Neural progenitor cell (in vitro differentiated cells): ENCODE measurements around the gene ACOT7. TPM values are rescaled to one million over a fixed set of nuclear protein-coding genes. Genes with fewer than 3 reads are reported as not detected.

ENCODE experiments used
- DNase-seq: peaks from one replicate; pipeline ENCODE4 v3.0.0-alpha.2; 2016; ENCODE audit warnings: low spot score
- H2AFZ ChIP-seq: fragments of 200-600 bp; sonication (generic); replicated peaks from 2 replicates; pipeline ENCODE4 v1.6.1; 2016; ENCODE audit warnings: antibody characterized with exemption
- H3F3A ChIP-seq: fragments of 200-600 bp; sonication (generic); 2 replicates; pipeline ENCODE4 v1.6.1; 2016; ENCODE audit warnings: antibody characterized with exemption, low read depth
- H3K27ac ChIP-seq: fragments of 200-600 bp; sonication (generic); 2 replicates; pipeline ENCODE4 v1.5.1; 2016; ENCODE audit warnings: mild to moderate bottlenecking
- H3K27me3 ChIP-seq: fragments of 200-600 bp; sonication (generic); 2 replicates; pipeline ENCODE4 v1.6.1; 2016; ENCODE audit warnings: mild to moderate bottlenecking, moderate library complexity
- H3K36me3 ChIP-seq: fragments of 200-600 bp; sonication (generic); 2 replicates; pipeline ENCODE4 v1.5.1; 2016
- H3K4me1 ChIP-seq: fragments of 200-600 bp; sonication (generic); 2 replicates; pipeline ENCODE4 v1.6.1; 2016; ENCODE audit warnings: mixed run types
- H3K4me2 ChIP-seq: fragments of 200-600 bp; sonication (generic); 2 replicates; pipeline ENCODE4 v1.6.1; 2016
- H3K4me3 ChIP-seq: fragments of 200-600 bp; sonication (generic); 2 replicates; pipeline ENCODE4 v1.5.1; 2016
- H3K79me2 ChIP-seq: fragments of 200-600 bp; sonication (generic); 2 replicates; pipeline ENCODE4 v1.6.1; 2016; ENCODE audit warnings: low read depth
- H3K9ac ChIP-seq: fragments of 200-600 bp; sonication (generic); 2 replicates; pipeline ENCODE4 v1.6.1; 2016
- H3K9me3 ChIP-seq: fragments of 200-600 bp; sonication (generic); 2 replicates; pipeline ENCODE4 v1.5.1; 2016; ENCODE audit warnings: low read depth
- H4K20me1 ChIP-seq: fragments of 200-600 bp; sonication (generic); 2 replicates; pipeline ENCODE4 v1.6.1; 2016; ENCODE audit warnings: low read depth
- H3K27ac Mint-ChIP-seq: 3 replicates; pipeline ENCODE4 v1.8.0; 2021; ENCODE audit warnings: mixed read lengths
- H3K27me3 Mint-ChIP-seq: 2 replicates; pipeline ENCODE4 v1.8.0; 2022; ENCODE audit warnings: low read depth, mild to moderate bottlenecking, inconsistent platforms, moderate library complexity, mixed read lengths; ENCODE audit not compliant: insufficient read depth
- H3K36me3 Mint-ChIP-seq: 3 replicates; pipeline ENCODE4 v1.8.0; 2021; ENCODE audit warnings: mixed read lengths
- H3K4me1 Mint-ChIP-seq: 3 replicates; pipeline ENCODE4 v1.8.0; 2021; ENCODE audit warnings: mixed read lengths
- H3K4me3 Mint-ChIP-seq: 3 replicates; pipeline ENCODE4 v1.8.0; 2021; ENCODE audit warnings: mild to moderate bottlenecking, moderate library complexity, mixed read lengths
- H3K9me3 Mint-ChIP-seq: 3 replicates; pipeline ENCODE4 v1.8.0; 2020; ENCODE audit warnings: mixed read lengths
- CTCF ChIP-seq: fragments of 200-600 bp; sonication (generic); IDR thresholded peaks from 2 replicates; pipeline ENCODE4 v1.5.1; 2017; ENCODE audit warnings: antibody characterized with exemption, mild to moderate bottlenecking
- EZH2 ChIP-seq: fragments of 200-600 bp; sonication (generic); IDR thresholded peaks from 2 replicates; pipeline ENCODE4 v1.6.1; 2017; ENCODE audit warnings: antibody characterized with exemption, mild to moderate bottlenecking, moderate library complexity
- EZH2phosphoT487 ChIP-seq: fragments of 200-600 bp; sonication (generic); IDR thresholded peaks from 2 replicates; pipeline ENCODE4 v1.6.1; 2017; ENCODE audit warnings: antibody characterized with exemption
- total RNA-seq: library from RNA; depleted of rRNA; stranded (reverse); fragments of >200 nt; gene quantifications from 2 replicates; pipeline ENCODE4 v1.2.3, GENCODE V29; 2015; ENCODE audit warnings: low replicate concordance

The ACOT7 gene, protein sequence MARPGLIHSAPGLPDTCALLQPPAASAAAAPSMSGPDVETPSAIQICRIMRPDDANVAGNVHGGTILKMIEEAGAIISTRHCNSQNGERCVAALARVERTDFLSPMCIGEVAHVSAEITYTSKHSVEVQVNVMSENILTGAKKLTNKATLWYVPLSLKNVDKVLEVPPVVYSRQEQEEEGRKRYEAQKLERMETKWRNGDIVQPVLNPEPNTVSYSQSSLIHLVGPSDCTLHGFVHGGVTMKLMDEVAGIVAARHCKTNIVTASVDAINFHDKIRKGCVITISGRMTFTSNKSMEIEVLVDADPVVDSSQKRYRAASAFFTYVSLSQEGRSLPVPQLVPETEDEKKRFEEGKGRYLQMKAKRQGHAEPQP
- total RNA-seq = 19.6 and 44.9 TPM in 2 replicates

GRCh38 chr1:6393400-6394187 is at the start of gene ACOT7:
ACOT7 (minus strand) TSS chr1:6393767; CDS start chr1:6393399, 368 bp downstream.
- peak within 1 kb of the TSS; percentile 92 for H3K4me3 Mint-ChIP-seq
- H3K27ac Mint-ChIP-seq = peak within 1 kb of the TSS; percentile 96

GRCh38 chr1:6441586-6441985 is 48.0 kb upstream of the ACOT7 start:
- H4K20me1 ChIP-seq = peaks cover 5% of the 10 kb centered on the region
- Mint-ChIP-seq H3K36me3 (no peaks in the 10 kb centered on the region), H3K27ac (no peak overlapping the region), H3K27me3 (peaks cover 22% of the 10 kb centered on the region), H3K9me3 (no peaks in the 10 kb centered on the region), H3K4me3 (peak overlapping the region; percentile 64), H3K4me1 (peaks cover 41% of the 10 kb centered on the region)
- H3K27me3 ChIP-seq = peaks cover 34% of the 10 kb centered on the region
- H3K4me2 ChIP-seq = no peak overlapping the region
- no peak overlapping the region for H3K4me3 ChIP-seq
- H3F3A ChIP-seq = peaks cover 31% of the 10 kb centered on the region
- no peak overlapping the region for H2AFZ ChIP-seq
- H3K4me1 ChIP-seq = peaks cover 8% of the 10 kb centered on the region
- H3K9ac ChIP-seq = no peak overlapping the region
- no peaks in the 10 kb centered on the region for H3K9me3 ChIP-seq
- TF ChIP-seq CTCF (no peak), EZH2phosphoT487 (no peak), EZH2 (no peak)
- no peaks in the 10 kb centered on the region for H3K36me3 ChIP-seq
- H3K27ac ChIP-seq = no peak overlapping the region
- no peaks in the 10 kb centered on the region for H3K79me2 ChIP-seq
- DNase-seq = no peak

More at GRCh38 chr1:6393400-6394187, at the start of gene ACOT7:
- Histone ChIP-seq H3K4me1 (peaks cover 9% of the 10 kb centered on the region), H3K9ac (peak within 1 kb of the TSS; percentile 58), H3K79me2 (peaks cover 42% of the 10 kb centered on the region), H3K27me3 (peaks cover 6% of the 10 kb centered on the region), H3K4me2 (peak within 1 kb of the TSS; percentile 98), H3F3A (peaks cover 16% of the 10 kb centered on the region), H3K4me3 (peak within 1 kb of the TSS; percentile 89), H3K27ac (peak within 1 kb of the TSS; percentile 83), H2AFZ (peak within 1 kb of the TSS; percentile 45), H3K36me3 (no peaks in the 10 kb centered on the region), H4K20me1 (peaks cover 16% of the 10 kb centered on the region), H3K9me3 (no peaks in the 10 kb centered on the region)
- H3K27me3 Mint-ChIP-seq = peaks cover 14% of the 10 kb centered on the region
- H3K4me1 Mint-ChIP-seq = peaks cover 32% of the 10 kb centered on the region
- peaks cover 3% of the 10 kb centered on the region for H3K36me3 Mint-ChIP-seq
- peak; percentile 95 for DNase-seq
- TF ChIP-seq EZH2 = no peak
- TF ChIP-seq EZH2phosphoT487 = no peak
- no peak for TF ChIP-seq CTCF
- H3K9me3 Mint-ChIP-seq = peaks cover 5% of the 10 kb centered on the region

DNA sequence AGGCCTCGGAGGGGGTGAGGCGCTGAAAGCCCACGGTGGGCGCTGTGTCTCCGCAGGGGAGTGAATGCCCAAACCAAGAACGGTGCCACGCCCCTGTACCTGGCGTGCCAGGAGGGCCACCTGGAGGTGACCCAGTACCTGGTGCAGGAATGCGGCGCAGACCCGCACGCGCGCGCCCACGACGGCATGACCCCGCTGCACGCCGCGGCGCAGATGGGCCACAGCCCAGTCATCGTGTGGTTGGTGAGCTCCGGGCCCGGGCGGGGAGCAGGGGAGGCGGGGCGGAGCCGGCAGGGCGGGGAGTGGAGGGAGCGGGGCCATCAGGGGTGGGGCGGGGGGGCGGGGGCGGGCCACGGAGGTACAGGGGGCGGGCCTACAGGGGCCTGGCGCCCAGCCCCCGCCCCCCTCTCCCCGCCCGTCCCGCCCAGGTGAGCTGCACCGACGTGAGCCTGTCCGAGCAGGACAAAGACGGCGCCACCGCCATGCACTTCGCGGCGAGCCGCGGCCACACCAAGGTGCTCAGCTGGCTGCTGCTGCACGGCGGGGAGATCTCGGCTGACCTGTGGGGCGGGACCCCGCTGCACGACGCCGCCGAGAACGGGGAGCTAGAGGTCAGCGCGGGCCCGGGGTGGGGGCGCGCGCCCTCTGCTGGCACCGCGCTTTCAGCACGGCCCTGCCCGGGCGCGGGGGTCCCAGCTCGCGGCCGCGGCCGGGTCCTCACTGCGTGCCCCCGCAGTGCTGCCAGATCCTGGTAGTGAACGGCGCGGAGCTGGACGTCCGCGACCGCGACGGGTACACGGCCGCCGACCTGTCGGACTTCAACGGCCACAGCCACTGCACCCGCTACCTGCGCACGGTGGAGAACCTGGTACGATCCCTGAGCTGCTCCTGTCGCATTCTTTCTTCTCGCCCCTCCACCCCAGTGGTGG is 46.9 kb upstream of the ACOT7 start:
- H4K20me1 ChIP-seq = peaks cover 5% of the 10 kb centered on the region
- Mint-ChIP-seq H3K4me1 (peaks cover 34% of the 10 kb centered on the region), H3K27ac (no peak overlapping the region), H3K27me3 (peaks cover 22% of the 10 kb centered on the region), H3K36me3 (no peaks in the 10 kb centered on the region), H3K4me3 (peak overlapping the region; percentile 64), H3K9me3 (no peaks in the 10 kb centered on the region)
- H2AFZ ChIP-seq = no peak overlapping the region
- peak overlapping the region; percentile 43 for H3K4me3 ChIP-seq
- no peaks in the 10 kb centered on the region for H3K36me3 ChIP-seq
- H3K4me1 ChIP-seq = peaks cover 5% of the 10 kb centered on the region
- no peaks in the 10 kb centered on the region for H3K9me3 ChIP-seq
- H3F3A ChIP-seq = peaks cover 28% of the 10 kb centered on the region
- peak overlapping the region; percentile 72 for H3K4me2 ChIP-seq
- peaks cover 34% of the 10 kb centered on the region for H3K27me3 ChIP-seq
- H3K27ac ChIP-seq = no peak overlapping the region
- H3K79me2 ChIP-seq = no peaks in the 10 kb centered on the region
- TF ChIP-seq EZH2phosphoT487 (no peak), CTCF (peak; percentile 65), EZH2 (peak; percentile 44)
- DNase-seq = peak; percentile 84
- H3K9ac ChIP-seq = no peak overlapping the region
